Glutamatergic neuron (in vitro differentiated cells): ENCODE measurements around the gene FABP7. TPM values are rescaled to one million over a fixed set of nuclear protein-coding genes. Genes with fewer than 3 reads are reported as not detected.

ENCODE experiments used
- DNase-seq: peaks from one replicate; pipeline ENCODE4 v3.0.0; 2022
- H3K27ac Mint-ChIP-seq: one replicate; pipeline ENCODE4 v1.8.0; 2020; ENCODE audit warnings: mild to moderate bottlenecking, mixed read lengths, inconsistent platforms; ENCODE audit not compliant: unreplicated experiment
- H3K27me3 Mint-ChIP-seq: one replicate; pipeline ENCODE4 v1.8.0; 2020; ENCODE audit warnings: mild to moderate bottlenecking, moderate library complexity, mixed read lengths, inconsistent platforms; ENCODE audit not compliant: unreplicated experiment
- H3K36me3 Mint-ChIP-seq: one replicate; pipeline ENCODE4 v1.8.0; 2020; ENCODE audit warnings: mild to moderate bottlenecking, mixed read lengths, inconsistent platforms; ENCODE audit not compliant: unreplicated experiment
- H3K4me1 Mint-ChIP-seq: one replicate; pipeline ENCODE4 v1.8.0; 2020; ENCODE audit warnings: mild to moderate bottlenecking, low read depth, mixed read lengths, inconsistent platforms; ENCODE audit not compliant: unreplicated experiment
- H3K4me3 Mint-ChIP-seq: one replicate; pipeline ENCODE4 v1.8.0; 2020; ENCODE audit warnings: mild to moderate bottlenecking, mixed read lengths, inconsistent platforms; ENCODE audit not compliant: unreplicated experiment
- H3K9me3 Mint-ChIP-seq: one replicate; pipeline ENCODE4 v1.8.0; 2020; ENCODE audit warnings: mild to moderate bottlenecking, moderate library complexity, mixed read lengths, inconsistent platforms; ENCODE audit not compliant: unreplicated experiment
- total RNA-seq: library from RNA; stranded (reverse); fragmentation: NEBNext Ultra II Directional; extraction: Animal tissue kit (Norgen Biotek cat#: 25700); gene quantifications from one replicate; pipeline ENCODE4 v1.2.1, GENCODE V29; 2021; ENCODE audit not compliant: unreplicated experiment
- TF ChIP-seq, protein P1 (sequence below): fragments of 200-600 bp; sonication (generic); IDR thresholded peaks from one replicate; pipeline ENCODE4 v1.5.0; 2021; ENCODE audit not compliant: partially characterized antibody, unreplicated experiment

The FABP7 gene
- total RNA-seq, 1 donor from 2014 or later = 3.3 TPM

DNA sequence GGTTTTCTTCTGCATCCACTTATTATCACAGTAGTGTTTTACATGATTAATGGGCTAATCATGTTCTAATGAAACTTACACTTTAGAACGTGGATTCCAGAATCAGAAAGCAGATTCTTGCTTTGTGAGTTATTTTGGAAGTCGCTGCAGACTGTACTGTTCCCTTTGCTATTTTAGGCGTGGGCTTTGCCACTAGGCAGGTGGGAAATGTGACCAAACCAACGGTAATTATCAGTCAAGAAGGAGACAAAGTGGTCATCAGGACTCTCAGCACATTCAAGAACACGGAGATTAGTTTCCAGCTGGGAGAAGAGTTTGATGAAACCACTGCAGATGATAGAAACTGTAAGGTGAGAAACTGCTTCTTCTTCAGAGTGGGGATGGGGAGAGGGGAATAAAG is 598 bp downstream of the FABP7 start:
- no peaks in the 10 kb centered on the region for H3K36me3 Mint-ChIP-seq
- no peaks in the 10 kb centered on the region for H3K27me3 Mint-ChIP-seq
- no peak for DNase-seq
- TF ChIP-seq, protein P1, sequence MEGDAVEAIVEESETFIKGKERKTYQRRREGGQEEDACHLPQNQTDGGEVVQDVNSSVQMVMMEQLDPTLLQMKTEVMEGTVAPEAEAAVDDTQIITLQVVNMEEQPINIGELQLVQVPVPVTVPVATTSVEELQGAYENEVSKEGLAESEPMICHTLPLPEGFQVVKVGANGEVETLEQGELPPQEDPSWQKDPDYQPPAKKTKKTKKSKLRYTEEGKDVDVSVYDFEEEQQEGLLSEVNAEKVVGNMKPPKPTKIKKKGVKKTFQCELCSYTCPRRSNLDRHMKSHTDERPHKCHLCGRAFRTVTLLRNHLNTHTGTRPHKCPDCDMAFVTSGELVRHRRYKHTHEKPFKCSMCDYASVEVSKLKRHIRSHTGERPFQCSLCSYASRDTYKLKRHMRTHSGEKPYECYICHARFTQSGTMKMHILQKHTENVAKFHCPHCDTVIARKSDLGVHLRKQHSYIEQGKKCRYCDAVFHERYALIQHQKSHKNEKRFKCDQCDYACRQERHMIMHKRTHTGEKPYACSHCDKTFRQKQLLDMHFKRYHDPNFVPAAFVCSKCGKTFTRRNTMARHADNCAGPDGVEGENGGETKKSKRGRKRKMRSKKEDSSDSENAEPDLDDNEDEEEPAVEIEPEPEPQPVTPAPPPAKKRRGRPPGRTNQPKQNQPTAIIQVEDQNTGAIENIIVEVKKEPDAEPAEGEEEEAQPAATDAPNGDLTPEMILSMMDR = no peak
- peaks cover 13% of the 10 kb centered on the region for H3K4me1 Mint-ChIP-seq
- H3K27ac Mint-ChIP-seq = no peak overlapping the region
- H3K9me3 Mint-ChIP-seq = no peaks in the 10 kb centered on the region
- H3K4me3 Mint-ChIP-seq = no peak overlapping the region

GRCh38 chr6:122781716-122782115 is 2.2 kb downstream of the FABP7 start:
- DNase-seq = no peak
- peaks cover 13% of the 10 kb centered on the region for H3K4me1 Mint-ChIP-seq
- no peak overlapping the region for H3K27ac Mint-ChIP-seq
- H3K4me3 Mint-ChIP-seq = no peak overlapping the region
- H3K9me3 Mint-ChIP-seq = no peaks in the 10 kb centered on the region
- TF ChIP-seq, protein P1 = no peak
- no peaks in the 10 kb centered on the region for H3K27me3 Mint-ChIP-seq
- H3K36me3 Mint-ChIP-seq = no peaks in the 10 kb centered on the region

- DNase-seq = no peak
- TF ChIP-seq, protein P1 = no peak
- H3K4me3 Mint-ChIP-seq = no peak overlapping the region
- H3K9me3 Mint-ChIP-seq = no peaks in the 10 kb centered on the region
- no peak overlapping the region for H3K27ac Mint-ChIP-seq
- H3K27me3 Mint-ChIP-seq = no peaks in the 10 kb centered on the region
- peaks cover 13% of the 10 kb centered on the region for H3K4me1 Mint-ChIP-seq
- no peaks in the 10 kb centered on the region for H3K36me3 Mint-ChIP-seq
Observed at GRCh38 chr6:122783401-122783800, 3.9 kb downstream of the FABP7 start.

DNA sequence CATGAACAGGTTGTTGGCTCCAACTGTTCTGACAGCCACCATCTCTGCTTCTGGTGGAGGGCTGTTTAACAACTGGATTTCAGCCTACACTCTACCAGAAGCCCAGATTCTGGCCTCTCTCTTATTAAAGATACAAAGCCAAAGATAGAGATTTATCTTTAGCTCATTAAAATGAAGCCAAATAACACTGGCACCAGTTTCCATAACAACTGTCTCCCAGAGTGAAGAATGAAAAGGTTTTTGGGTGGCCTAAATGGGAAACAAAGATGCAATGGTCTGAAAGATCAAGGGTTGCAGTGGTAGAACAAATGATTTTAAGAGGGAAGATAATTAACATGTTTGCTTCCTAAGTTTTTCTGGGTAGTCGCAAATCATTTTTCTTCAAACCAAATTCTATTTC is 6.4 kb downstream of the FABP7 start:
- no peaks in the 10 kb centered on the region for H3K36me3 Mint-ChIP-seq
- H3K27me3 Mint-ChIP-seq = peaks cover 10% of the 10 kb centered on the region
- no peak for DNase-seq
- peaks cover 7% of the 10 kb centered on the region for H3K9me3 Mint-ChIP-seq
- no peak overlapping the region for H3K4me3 Mint-ChIP-seq
- peaks cover 6% of the 10 kb centered on the region for H3K4me1 Mint-ChIP-seq
- no peak overlapping the region for H3K27ac Mint-ChIP-seq
- TF ChIP-seq, protein P1 = no peak

DNA sequence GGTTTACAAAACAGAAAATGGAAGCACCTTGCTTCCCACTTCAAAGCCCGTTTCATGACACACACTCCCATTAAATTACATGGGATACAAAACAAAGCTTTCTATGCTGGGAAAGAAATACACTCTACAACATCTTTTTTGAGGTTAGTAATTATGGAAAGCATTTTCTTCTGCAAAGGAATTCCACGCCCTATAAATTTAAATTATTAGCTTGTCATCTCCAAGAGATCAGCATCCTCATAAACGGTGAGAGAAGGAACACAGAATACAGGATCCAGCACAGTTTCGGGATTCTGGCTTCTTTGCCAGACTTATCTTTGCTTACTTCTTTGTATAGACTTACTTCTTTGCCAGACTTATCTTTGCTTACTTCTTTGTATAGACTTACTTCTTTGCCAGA is 8.2 kb downstream of the FABP7 start:
- Mint-ChIP-seq H3K9me3 (peaks cover 10% of the 10 kb centered on the region), H3K27ac (no peak overlapping the region), H3K4me3 (no peak overlapping the region), H3K27me3 (peaks cover 10% of the 10 kb centered on the region), H3K36me3 (no peaks in the 10 kb centered on the region), H3K4me1 (peaks cover 9% of the 10 kb centered on the region)
- DNase-seq = no peak
- TF ChIP-seq, protein P1 = no peak
